GM12873 (cell line): ENCODE data around the gene EDDM3A.

Source experiments
- CTCF ChIP-seq: IDR thresholded peaks from 2 replicates; pipeline ENCODE4 v1.5.1; 2012; ENCODE audit warnings: low read depth, mild to moderate bottlenecking, moderate library complexity, low read length, control low read depth; ENCODE audit not compliant: insufficient read depth; ENCODE audit errors: missing control alignments

EDDM3A gene

GRCh38 chr14:20790464-20791116 lies 44.9 kb downstream of the EDDM3A start:
- no peak for TF ChIP-seq CTCF

DNA sequence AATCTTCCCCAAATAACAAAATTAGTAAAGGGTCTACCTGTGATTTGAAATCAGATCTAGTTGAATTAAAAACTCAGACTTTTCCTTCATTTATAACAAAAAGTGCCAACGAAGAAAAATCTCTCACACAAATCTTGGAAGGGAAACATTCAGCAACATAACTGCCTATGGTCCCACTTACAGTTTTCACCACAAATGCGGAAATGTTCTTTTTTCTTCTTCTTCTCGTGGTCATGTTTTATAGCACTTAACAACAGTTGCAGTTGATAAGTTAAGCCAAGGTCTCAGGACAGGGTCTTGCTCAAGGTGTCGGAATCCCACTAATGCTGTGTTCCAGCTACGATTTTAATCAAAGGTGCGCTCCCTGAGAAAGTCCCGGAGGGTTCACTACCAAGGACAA lies 45.5 kb downstream of the EDDM3A start:
- no peak for TF ChIP-seq CTCF

DNA sequence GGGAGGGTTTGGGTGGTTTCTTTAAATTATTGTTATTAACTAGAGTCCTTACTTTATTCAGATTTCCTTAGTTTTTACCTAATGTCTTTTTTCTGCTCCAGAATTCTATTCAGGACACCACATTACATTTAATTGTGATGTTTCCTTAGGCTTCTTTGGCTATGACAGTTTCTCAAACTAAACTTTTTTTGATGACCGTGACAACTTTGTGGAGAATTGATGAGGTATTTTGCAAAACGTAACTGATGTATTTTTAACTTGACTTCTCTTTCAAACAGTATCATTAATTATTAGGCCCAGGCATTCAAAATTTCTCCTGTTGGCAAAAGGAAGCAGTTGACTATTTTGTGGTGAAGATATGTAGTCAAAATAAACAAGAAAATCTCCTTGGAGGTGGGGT lies 45.9 kb downstream of the EDDM3A start:
- TF ChIP-seq CTCF, result no peak

DNA sequence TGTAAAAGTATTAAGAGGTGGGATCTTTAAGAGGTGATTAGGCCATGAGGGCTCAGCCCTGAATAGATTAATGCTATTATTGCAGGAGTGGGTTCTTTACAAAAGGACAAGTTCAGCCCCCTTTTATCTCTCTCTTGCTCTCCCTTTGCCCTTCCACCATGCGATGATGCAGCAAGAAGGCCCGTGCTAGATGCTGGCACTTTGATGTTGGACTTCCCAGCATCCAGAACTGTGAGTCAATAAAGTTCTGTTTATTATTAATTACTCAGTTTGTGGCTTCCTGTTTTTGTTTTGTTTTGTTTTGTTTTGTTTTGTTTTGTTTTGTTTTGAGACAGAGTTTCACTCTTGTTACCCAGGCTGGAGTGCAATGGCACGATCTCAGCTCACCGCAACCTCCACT lies 46.9 kb downstream of the EDDM3A start:
- TF ChIP-seq CTCF, result no peak

- TF ChIP-seq CTCF, result no peak
Observed at GRCh38 chr14:20794644-20795369, 49.1 kb downstream of the EDDM3A start.

GRCh38 chr14:20797164-20797563 lies 51.5 kb downstream of the EDDM3A start:
- no peak for TF ChIP-seq CTCF
